HEK293T (cell line): ENCODE results near the gene SLC25A38.

ENCODE experiments used
- CTCF ChIA-PET: fragments of 350-600 bp; formaldehyde crosslinking; extraction: SDS; loops from one replicate; lab custom pipeline; 2021; ENCODE audit warnings: antibody characterized with exemption, inconsistent platforms; lab: Yijun Ruan, JAX
- POLR2A ChIA-PET: fragments of 350-600 bp; formaldehyde crosslinking; extraction: SDS; loops from one replicate; lab custom pipeline; 2020; ENCODE audit warnings: antibody characterized with exemption, inconsistent platforms; lab: Yijun Ruan, JAX
- DNase-seq: peaks from one replicate; pipeline ENCODE4 v3.0.0; 2012; ENCODE audit warnings: mixed read lengths; ENCODE audit errors: extremely low spot score
- ARNT ChIP-seq: fragments of 450-650 bp; IDR thresholded peaks from 2 replicates; pipeline ENCODE4 v1.6.1; 2017; ENCODE audit warnings: mild to moderate bottlenecking
- BHLHE40 ChIP-seq: fragments of 450-650 bp; IDR thresholded peaks from 2 replicates; pipeline ENCODE4 v1.6.1; 2016; ENCODE audit warnings: mild to moderate bottlenecking, moderate library complexity, borderline replicate concordance
- CTBP1 ChIP-seq: fragments of 450-650 bp; IDR thresholded peaks from 2 replicates; pipeline ENCODE4 v1.6.1; 2016; ENCODE audit warnings: borderline replicate concordance
- ELF4 ChIP-seq: fragments of 450-650 bp; IDR thresholded peaks from 2 replicates; pipeline ENCODE4 v1.6.1; 2017; ENCODE audit warnings: antibody characterized with exemption
- FOXA1 ChIP-seq: fragments of 450-650 bp; IDR thresholded peaks from 2 replicates; pipeline ENCODE4 v1.6.1; 2016; ENCODE audit warnings: mild to moderate bottlenecking
- FOXK2 ChIP-seq: fragments of 450-650 bp; IDR thresholded peaks from 2 replicates; pipeline ENCODE4 v1.6.1; 2016; ENCODE audit warnings: mild to moderate bottlenecking
- FOXM1 ChIP-seq: fragments of 450-650 bp; IDR thresholded peaks from 2 replicates; pipeline ENCODE4 v1.6.1; 2017; ENCODE audit warnings: mild to moderate bottlenecking, borderline replicate concordance
- HDGF ChIP-seq: fragments of 450-650 bp; IDR thresholded peaks from 2 replicates; pipeline ENCODE4 v1.6.1; 2017; ENCODE audit warnings: antibody characterized with exemption, borderline replicate concordance
- L3MBTL2 ChIP-seq: fragments of 450-650 bp; conservative IDR thresholded peaks from 2 replicates; pipeline ENCODE4 v1.6.1; 2016; ENCODE audit warnings: mild to moderate bottlenecking
- LEF1 ChIP-seq: fragments of 450-650 bp; IDR thresholded peaks from 2 replicates; pipeline ENCODE4 v1.6.1; 2017; ENCODE audit warnings: mild to moderate bottlenecking, borderline replicate concordance
- NFRKB ChIP-seq: fragments of 450-650 bp; IDR thresholded peaks from 2 replicates; pipeline ENCODE4 v1.6.1; 2016; ENCODE audit warnings: mild to moderate bottlenecking, moderate library complexity
- PKNOX1 ChIP-seq: fragments of 450-650 bp; IDR thresholded peaks from 2 replicates; pipeline ENCODE4 v1.6.1; 2016
- SP1 ChIP-seq: fragments of 450-650 bp; IDR thresholded peaks from 2 replicates; pipeline ENCODE4 v1.6.1; 2017
- SUZ12 ChIP-seq: fragments of 450-650 bp; IDR thresholded peaks from 2 replicates; pipeline ENCODE4 v1.6.1; 2016; ENCODE audit warnings: mild to moderate bottlenecking
- TARDBP ChIP-seq: fragments of 450-650 bp; IDR thresholded peaks from 2 replicates; pipeline ENCODE4 v1.6.1; 2016
- ZNF384 ChIP-seq: fragments of 450-650 bp; IDR thresholded peaks from 2 replicates; pipeline ENCODE4 v1.6.1; 2016

Gene SLC25A38

DNA sequence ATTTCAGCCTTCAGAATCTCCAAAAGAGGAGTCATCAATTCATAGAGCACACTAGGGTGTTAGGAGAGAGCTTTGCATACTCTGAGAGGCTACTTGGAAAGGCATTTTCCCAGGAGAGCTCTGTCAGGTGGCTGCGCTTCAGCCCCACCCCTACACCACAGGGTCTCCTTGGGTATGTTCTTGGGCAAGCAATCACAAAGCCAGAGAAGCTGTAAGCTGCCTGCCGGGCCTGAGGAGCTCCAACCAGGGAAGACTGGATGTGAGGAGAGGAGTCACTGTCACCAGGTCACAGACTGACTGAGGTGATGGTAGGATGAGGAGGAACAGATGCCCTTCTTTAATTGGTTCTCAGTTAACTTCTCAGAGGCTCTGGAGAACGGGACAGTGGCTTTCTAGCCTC lies 13.5 kb downstream of the SLC25A38 start:
- no peak for TF ChIP-seq PKNOX1
- TF ChIP-seq FOXM1 = no peak
- TF ChIP-seq FOXK2 = no peak
- ChIA-PET CTCF (no interaction called here), POLR2A (interaction anchor here (2.8 kb wide), 1 partner anchor 9 kb away, joined by 9 read pairs; the partner anchor contains the start of gene RPSA)
- no peak for DNase-seq

GRCh38 chr3:39398700-39399099 lies 15.5 kb downstream of the SLC25A38 start:
- CTCF ChIA-PET = no interaction called here
- TF ChIP-seq L3MBTL2 = no peak
- no peak for TF ChIP-seq FOXK2
- TF ChIP-seq ARNT = no peak
- no peak for TF ChIP-seq TARDBP
- TF ChIP-seq NFRKB = no peak
- TF ChIP-seq BHLHE40 = no peak
- TF ChIP-seq LEF1 = no peak
- TF ChIP-seq ZNF384 = no peak
- POLR2A ChIA-PET = interaction anchor here (2.8 kb wide), 1 partner anchor 7 kb away, joined by 9 read pairs; the partner anchor contains the start of gene RPSA
- no peak for DNase-seq

GRCh38 chr3:39401983-39402382 lies 18.8 kb downstream of the SLC25A38 start:
- ChIA-PET CTCF (interaction anchor here (0.9 kb wide), 1 partner anchor 41 kb away, joined by 3 read pairs; no protein-coding TSS in a partner anchor), POLR2A (no interaction called here)
- no peak for TF ChIP-seq CTBP1
- no peak for TF ChIP-seq FOXK2
- TF ChIP-seq FOXM1 = no peak
- TF ChIP-seq SP1 = no peak
- no peak for TF ChIP-seq FOXA1
- no peak for TF ChIP-seq TARDBP
- no peak for TF ChIP-seq LEF1
- TF ChIP-seq NFRKB = no peak
- TF ChIP-seq ZNF384 = no peak
- TF ChIP-seq ELF4 = no peak
- TF ChIP-seq SUZ12 = no peak
- no peak for TF ChIP-seq BHLHE40
- TF ChIP-seq HDGF = no peak
- TF ChIP-seq PKNOX1 = no peak
- no peak for DNase-seq

DNA sequence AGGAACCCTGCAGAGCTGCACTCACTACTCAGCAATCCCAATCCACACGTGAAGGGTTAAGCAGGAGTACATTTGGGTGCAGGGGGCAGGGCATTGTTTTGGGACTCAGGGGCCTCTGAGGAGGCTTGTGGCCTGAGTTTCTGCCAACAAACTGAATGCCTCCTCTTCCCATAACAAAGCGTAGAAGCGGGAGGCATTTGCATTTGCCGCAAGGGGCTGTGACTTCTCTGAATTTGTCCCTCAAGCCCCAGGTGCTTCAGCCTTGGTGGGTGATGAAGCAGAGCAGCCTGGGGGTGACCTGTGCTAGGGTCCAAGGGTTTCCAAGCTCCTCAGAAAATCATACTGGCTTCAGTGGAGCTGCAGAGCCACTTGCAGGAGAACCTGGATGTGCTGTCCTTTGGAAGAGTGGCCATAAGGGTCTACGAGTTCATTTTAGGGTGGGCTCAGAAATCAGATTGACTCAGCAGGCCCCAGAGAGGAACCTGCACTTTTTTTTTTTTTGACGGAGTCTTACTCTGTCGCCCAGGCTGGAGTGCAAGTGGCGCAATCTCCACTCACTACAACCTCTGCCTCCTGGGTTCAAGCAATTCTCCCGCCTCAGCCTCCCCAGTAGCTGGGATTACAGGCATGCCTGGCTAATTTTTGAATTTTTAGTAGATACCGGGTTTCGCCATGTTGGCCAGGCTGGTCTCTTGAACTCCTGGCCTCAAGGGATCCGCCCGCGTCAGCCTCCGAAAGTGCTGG lies 21.9 kb downstream of the SLC25A38 start:
- TF ChIP-seq SP1 (no peak), ZNF384 (no peak), BHLHE40 (no peak), SUZ12 (no peak), CTBP1 (no peak), HDGF (no peak), NFRKB (no peak), FOXK2 (no peak), LEF1 (no peak), PKNOX1 (no peak), FOXA1 (no peak), L3MBTL2 (no peak), ELF4 (no peak), FOXM1 (no peak), ARNT (no peak), TARDBP (no peak)
- ChIA-PET CTCF (no interaction called here), POLR2A (interaction anchor here (1.2 to 2.3 kb wide), 2 partner anchors 8 to 19 kb away, joined by 4 to 9 read pairs; no protein-coding TSS in a partner anchor)
- no peak for DNase-seq

DNA sequence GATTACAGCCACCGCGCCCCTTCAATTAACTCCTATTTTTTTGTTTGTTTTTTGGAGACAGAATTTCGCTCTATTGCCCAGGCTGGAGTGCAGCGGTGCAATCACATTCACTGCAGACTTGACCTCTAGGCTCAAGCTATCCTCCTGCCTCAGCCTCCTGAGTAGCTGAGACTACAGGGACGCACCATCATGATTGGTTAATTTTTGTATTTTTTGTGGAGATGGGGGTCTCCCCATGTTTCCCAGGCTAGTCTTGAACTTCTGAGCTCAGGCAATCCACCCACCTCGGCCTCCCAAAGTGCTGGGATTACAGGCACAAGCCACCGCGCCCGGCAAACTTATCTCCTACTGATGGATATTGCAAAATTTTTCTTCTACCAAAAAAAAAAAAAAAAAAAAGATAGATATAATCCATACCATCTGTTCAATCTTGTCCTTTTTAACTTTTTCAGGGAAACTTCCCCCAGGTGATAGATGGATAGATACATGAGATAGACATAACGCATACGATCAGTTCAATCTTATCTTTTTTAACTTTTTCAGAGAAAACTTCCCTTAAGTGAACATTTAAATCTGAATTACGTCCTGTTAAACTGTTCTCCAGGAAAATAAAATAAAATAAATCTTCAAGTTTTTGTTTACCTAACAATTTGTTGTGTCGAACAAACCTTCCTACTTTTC lies 22.7 kb downstream of the SLC25A38 start:
- ChIA-PET POLR2A (interaction anchor here (1.2 to 2.8 kb wide), 5 partner anchors 8 to 255 kb away, joined by 3 to 19 read pairs (median 4); no protein-coding TSS in a partner anchor), CTCF (no interaction called here)
- DNase-seq = no peak
- no peak for TF ChIP-seq BHLHE40
- TF ChIP-seq ZNF384 = no peak
- no peak for TF ChIP-seq HDGF
- no peak for TF ChIP-seq FOXA1
- TF ChIP-seq ELF4 = no peak
- TF ChIP-seq PKNOX1 = no peak
- no peak for TF ChIP-seq LEF1
